HUES48 (cell line): ENCODE results near the gene FAM240A.

Source experiments
- H3K27ac ChIP-seq: one replicate; pipeline ENCODE4 v1.7.0; 2013; ENCODE audit warnings: low read depth, low read length, inconsistent platforms
- H3K27me3 ChIP-seq: 2 replicates; pipeline ENCODE4 v1.6.1; 2013; ENCODE audit warnings: mild to moderate bottlenecking, low read length; ENCODE audit not compliant: control insufficient read depth, insufficient read depth
- H3K36me3 ChIP-seq: 2 replicates; pipeline ENCODE4 v1.6.1; 2013; ENCODE audit warnings: low read length; ENCODE audit not compliant: control insufficient read depth, insufficient read depth
- H3K4me1 ChIP-seq: 2 replicates; pipeline ENCODE4 v1.6.1; 2013; ENCODE audit warnings: mild to moderate bottlenecking, low read length; ENCODE audit not compliant: control insufficient read depth, insufficient read depth
- H3K4me3 ChIP-seq: 2 replicates; pipeline ENCODE4 v1.5.1; 2013; ENCODE audit warnings: mild to moderate bottlenecking, low read depth, low read length
- H3K9ac ChIP-seq: 2 replicates; pipeline ENCODE4 v1.6.1; 2013; ENCODE audit warnings: mild to moderate bottlenecking, low read depth, low read length, moderate library complexity
- H3K9me3 ChIP-seq: 2 replicates; pipeline ENCODE4 v1.6.1; 2013; ENCODE audit warnings: low read length; ENCODE audit not compliant: control insufficient read depth, insufficient read depth

The FAM240A gene

DNA sequence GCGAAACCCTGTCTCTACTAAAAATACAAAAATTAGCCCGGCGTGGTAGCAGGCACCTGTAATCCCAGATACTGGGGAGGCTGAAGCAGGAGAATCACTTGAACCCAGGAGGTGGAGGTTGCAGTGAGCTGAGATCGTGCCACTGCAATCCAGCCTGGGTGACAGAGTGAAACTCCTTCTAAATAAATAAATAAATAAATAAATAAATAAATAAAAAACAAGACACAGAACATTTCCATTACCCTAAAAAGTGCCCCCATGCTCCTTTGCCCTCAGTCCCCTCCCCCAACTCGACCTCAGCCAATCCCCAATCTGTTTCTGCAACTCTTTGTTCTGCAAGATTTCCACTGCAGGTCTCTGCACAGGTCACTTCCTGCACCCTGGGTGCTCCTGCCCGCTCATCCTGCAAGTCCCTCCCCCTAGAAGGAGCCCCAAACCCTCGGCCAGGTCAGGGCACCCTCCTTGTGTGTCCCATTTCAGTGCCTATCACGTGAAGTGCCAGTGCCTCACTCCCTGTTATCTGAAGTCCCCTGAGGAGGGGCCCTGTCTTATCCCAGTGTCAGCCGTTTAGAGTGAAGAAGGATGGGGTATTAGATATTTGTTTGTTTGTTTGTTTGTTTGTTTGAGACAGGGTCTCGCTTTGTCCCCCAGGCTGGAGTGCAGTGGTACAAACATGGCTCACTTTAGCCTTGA lies 1.1 kb downstream of the FAM240A start:
- Histone ChIP-seq H3K4me3 (no peak overlapping the region), H3K4me1 (peaks cover 13% of the 10 kb centered on the region; the same call in 1 of the 2 replicates), H3K9ac (no peak overlapping the region), H3K27me3 (no peaks in the 10 kb centered on the region), H3K9me3 (no peaks in the 10 kb centered on the region), H3K36me3 (no peaks in the 10 kb centered on the region), H3K27ac (no peak overlapping the region)

DNA sequence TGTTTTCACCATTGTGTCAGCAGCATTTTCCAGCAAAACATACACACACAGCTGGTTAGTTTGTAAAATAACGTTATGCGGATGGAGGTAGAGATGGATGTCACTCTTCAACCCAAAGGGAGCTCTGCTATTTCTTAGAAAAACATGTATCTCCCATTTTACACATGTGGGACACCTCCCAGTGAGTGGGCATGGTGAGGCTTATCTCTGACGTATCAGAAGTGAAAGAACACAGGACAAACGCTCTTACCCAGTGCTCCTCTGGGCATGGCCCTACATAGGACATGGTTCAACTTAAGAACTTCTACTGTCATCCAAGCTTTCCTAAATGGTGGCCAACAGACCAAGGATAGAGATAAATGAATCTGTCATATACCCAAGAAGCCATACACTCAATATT lies 2.1 kb downstream of the FAM240A start:
- no peak overlapping the region for H3K9ac ChIP-seq
- H3K36me3 ChIP-seq, result no peaks in the 10 kb centered on the region
- no peaks in the 10 kb centered on the region for H3K9me3 ChIP-seq
- H3K27ac ChIP-seq, result no peak overlapping the region
- H3K4me1 ChIP-seq, result peaks cover 9% of the 10 kb centered on the region; the same call in 1 of the 2 replicates
- H3K4me3 ChIP-seq, result no peak overlapping the region
- H3K27me3 ChIP-seq, result no peaks in the 10 kb centered on the region

DNA sequence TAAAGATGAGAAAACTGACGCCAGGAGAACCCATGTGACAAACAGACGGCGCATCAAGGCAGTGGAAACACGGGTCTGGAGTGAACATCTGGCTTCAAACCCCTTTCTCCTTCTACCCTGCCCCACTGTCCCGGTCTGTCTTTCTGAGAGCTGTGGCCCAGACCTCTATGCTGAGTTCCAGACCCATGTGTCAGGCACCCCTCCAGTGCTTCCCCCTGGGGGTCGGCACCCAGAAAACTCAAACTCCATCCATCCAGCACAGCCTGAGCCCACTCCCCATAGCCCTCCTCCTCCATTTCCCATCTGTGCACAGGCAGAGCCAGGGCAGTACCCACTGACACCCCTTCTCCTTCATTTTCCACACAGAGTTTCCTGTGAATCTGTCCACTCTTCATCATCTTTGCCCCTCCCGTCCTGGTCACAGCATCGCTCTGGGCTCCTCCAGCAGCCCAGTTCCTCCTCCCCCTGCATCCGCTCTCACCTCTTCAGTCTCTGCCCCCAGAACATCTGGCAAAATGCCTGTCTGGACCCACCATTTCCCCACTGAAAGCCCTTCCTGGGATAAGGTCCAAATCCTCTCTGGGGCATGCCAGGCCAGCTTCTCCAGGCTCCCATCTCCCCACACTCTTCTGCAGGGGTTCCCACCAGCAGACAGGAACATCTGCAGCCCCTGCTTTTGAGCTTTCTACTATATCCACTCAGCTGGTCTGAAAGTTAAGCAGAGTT lies 2.9 kb downstream of the FAM240A start:
- Histone ChIP-seq H3K9ac (no peak overlapping the region), H3K4me3 (no peak overlapping the region), H3K27me3 (no peaks in the 10 kb centered on the region), H3K4me1 (peaks cover 9% of the 10 kb centered on the region; the same call in 1 of the 2 replicates), H3K36me3 (no peaks in the 10 kb centered on the region), H3K9me3 (no peaks in the 10 kb centered on the region), H3K27ac (no peak overlapping the region)

DNA sequence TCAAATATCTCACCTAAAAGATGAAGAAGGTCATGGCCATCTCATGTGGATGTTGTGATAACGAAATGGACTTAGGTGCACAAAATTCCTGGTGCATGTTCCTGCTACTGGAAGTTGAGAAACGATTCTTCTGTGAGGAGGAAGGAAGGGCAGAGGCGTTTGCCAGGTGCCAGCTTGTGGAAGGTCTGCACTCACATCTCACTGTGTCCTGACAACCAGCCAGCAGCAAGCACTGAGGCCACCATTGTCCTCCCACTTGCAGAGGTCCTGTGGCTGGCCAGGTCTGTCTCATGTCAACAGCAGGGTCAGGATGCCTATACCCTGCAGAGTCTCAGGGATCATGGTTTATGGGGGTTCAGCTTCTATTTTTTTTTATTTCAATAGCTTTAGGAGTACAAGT lies 3.7 kb downstream of the FAM240A start:
- Histone ChIP-seq H3K4me3 (no peak overlapping the region), H3K27ac (no peak overlapping the region), H3K9me3 (no peaks in the 10 kb centered on the region), H3K36me3 (no peaks in the 10 kb centered on the region), H3K4me1 (peaks cover 17% of the 10 kb centered on the region), H3K9ac (no peak overlapping the region), H3K27me3 (no peaks in the 10 kb centered on the region)

DNA sequence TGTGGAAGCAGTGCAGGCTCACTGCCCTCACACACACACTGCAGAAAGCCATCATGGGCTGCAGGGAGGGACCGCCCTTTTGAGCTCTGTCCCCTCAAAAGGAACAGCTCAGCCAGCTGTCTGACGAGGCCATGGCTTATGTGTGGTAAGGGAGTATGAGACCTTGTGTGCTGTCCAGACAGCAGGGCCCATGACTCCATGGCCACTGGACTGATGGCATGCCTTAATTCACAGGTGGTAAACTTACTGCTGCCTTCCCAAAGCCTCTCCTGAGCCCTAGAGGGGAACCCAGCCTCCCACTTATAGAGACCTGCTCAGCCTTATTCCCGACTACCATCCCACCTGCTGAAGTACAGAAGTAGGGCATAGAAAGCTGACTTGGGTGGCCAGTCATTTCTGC lies 5.6 kb downstream of the FAM240A start:
- Histone ChIP-seq H3K36me3 (no peaks in the 10 kb centered on the region), H3K9me3 (no peaks in the 10 kb centered on the region), H3K9ac (no peak overlapping the region), H3K4me1 (peaks cover 18% of the 10 kb centered on the region), H3K4me3 (no peak overlapping the region), H3K27ac (no peak overlapping the region), H3K27me3 (no peaks in the 10 kb centered on the region)

DNA sequence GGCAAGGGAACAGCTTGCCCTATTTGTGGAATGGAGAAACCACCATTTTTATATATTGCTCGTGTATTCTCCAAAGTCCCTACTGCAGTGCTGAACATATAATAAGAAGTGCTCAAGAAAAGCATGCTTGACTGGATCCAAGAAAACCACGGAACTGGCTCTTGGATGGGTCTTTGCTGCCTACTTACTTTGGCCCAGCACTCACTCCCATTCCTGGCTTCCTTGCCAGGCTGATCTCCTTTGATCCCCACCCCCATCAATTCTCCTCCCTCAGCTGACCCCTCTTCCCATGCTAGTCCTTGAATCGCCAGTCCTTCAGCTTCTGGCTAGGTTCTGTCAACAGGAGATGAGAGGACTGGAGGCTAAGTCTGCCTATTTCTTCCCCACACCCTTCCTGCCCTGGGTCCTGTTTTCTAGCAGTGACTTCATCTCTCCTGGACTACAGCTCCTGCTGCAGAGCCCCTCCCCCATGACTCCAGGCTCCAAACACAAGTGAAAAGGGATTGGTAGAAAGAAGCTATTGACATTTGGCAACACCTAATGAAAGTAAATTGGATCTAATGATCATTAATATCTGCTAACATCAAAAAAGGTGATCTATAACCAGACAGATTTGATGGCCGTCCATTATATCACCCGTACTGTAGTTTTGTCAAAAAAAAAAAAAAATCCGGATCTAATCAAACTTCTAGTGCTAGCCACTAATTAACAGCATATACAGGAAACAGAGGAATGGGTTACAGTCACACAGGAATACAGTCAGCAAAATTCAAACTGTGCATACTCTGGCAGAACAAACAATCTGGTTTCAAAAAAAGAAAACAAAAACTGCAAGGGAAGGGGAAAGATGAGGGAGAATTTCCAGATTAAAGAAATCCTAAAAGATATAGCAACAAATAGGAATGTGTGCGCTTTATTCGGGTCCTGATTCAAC lies 7.8 kb downstream of the FAM240A start:
- Histone ChIP-seq H3K9ac (no peak overlapping the region), H3K4me1 (peaks cover 17% of the 10 kb centered on the region), H3K9me3 (no peaks in the 10 kb centered on the region), H3K4me3 (no peak overlapping the region), H3K27me3 (no peaks in the 10 kb centered on the region), H3K36me3 (no peaks in the 10 kb centered on the region), H3K27ac (no peak overlapping the region)

DNA sequence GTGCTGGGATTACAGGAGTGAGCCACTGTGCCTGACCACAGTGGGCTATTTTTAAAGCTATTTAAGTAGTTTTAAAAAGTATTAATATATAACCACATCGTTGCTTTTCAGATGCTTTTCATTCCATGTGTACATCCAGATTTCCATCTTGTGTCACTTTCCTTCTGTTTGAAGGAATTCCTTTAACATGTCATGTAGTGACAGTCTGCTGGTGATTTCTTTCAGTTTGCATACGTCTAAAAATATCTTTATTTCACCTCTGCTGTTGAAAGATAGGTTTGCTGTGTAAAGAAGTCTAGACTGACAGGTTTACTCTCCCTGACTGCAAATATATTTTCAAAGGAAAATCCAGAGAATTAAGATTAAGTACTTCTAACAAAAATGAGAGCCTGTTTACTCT lies 12.2 kb downstream of the FAM240A start:
- no peak overlapping the region for H3K4me3 ChIP-seq
- H3K27ac ChIP-seq, result peak overlapping the region; percentile 11
- no peak overlapping the region for H3K9ac ChIP-seq
- H3K36me3 ChIP-seq, result no peaks in the 10 kb centered on the region
- no peaks in the 10 kb centered on the region for H3K27me3 ChIP-seq
- no peaks in the 10 kb centered on the region for H3K9me3 ChIP-seq
- H3K4me1 ChIP-seq, result peaks cover 33% of the 10 kb centered on the region

DNA sequence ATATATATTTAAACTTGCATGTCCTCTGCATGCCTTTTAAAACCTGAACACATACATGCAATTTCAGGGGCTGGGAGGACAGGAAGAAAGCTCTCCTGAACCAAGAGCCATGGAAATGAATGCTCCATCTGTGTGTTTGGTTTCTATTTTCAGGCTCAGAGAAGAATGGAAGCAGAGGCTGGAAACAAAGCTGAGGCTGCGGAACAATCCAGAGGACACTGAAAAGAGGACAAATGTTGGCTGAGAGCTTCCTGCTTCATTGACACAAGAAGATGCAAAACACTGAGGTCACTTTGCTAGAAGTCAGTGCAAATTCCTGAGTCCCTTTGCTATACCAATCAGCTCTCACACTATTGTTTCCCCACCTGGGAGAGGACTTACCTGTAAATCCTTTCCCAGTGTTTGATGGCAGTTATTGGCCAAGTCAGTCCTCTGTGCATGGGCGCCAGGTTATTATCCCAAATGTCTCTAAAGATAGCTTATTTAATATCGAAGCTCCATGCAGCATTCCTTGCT lies 12.7 kb downstream of the FAM240A start:
- H3K27me3 ChIP-seq, result no peaks in the 10 kb centered on the region
- no peak overlapping the region for H3K4me3 ChIP-seq
- H3K36me3 ChIP-seq, result no peaks in the 10 kb centered on the region
- H3K9me3 ChIP-seq, result no peaks in the 10 kb centered on the region
- no peak overlapping the region for H3K9ac ChIP-seq
- peak overlapping the region; percentile 11 for H3K27ac ChIP-seq
- H3K4me1 ChIP-seq, result peaks cover 33% of the 10 kb centered on the region

DNA sequence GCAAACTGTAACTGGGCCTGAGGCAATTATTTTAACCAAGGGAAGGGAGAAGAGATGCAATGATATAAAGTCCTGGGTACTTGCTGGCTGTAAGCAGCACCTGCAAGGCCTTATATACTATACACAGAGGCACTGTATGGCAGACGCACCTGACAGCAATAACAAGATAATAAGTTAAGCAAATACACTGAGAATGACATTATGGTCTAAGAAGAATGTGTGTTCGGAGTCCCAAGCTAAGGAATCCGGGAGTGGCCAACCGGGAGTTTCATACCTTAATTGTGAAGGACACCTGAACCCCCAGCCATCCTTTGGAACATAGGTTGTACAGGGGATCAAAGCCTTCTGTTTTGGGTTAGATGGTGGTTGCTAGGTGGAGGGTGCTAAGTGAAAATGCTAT lies 13.7 kb downstream of the FAM240A start:
- Histone ChIP-seq H3K4me1 (peaks cover 26% of the 10 kb centered on the region), H3K27ac (no peak overlapping the region), H3K27me3 (no peaks in the 10 kb centered on the region), H3K4me3 (no peak overlapping the region), H3K36me3 (no peaks in the 10 kb centered on the region), H3K9me3 (no peaks in the 10 kb centered on the region), H3K9ac (no peak overlapping the region)

DNA sequence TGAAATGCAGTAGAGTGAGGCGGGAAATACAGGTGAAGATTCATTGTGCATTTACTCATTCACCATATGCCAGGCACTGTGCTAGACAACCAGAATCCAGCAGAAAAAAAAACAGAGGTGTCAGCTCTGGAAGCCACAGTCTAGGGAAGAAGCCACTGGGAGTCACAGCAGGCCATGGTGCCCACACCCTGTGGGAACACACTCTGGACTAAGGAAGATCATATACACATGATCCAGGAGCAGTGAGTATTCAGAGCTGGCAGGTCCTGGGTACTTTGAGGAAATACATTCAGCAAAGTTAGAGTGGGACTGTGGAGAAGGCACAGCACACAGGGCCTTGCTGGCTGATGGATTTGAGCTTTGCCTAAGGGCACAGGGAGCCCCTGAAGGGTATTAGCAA lies 14.8 kb downstream of the FAM240A start:
- no peak overlapping the region for H3K4me3 ChIP-seq
- no peaks in the 10 kb centered on the region for H3K36me3 ChIP-seq
- no peaks in the 10 kb centered on the region for H3K9me3 ChIP-seq
- no peak overlapping the region for H3K27ac ChIP-seq
- H3K4me1 ChIP-seq, result peaks cover 26% of the 10 kb centered on the region
- no peak overlapping the region for H3K9ac ChIP-seq
- H3K27me3 ChIP-seq, result no peaks in the 10 kb centered on the region
